Keratinocyte (primary cell): ENCODE data around the gene TRIM23. TPM values are rescaled to one million over a fixed set of nuclear protein-coding genes. Genes with fewer than 3 reads are reported as not detected.

Experiments
- DNase-seq: peaks from one replicate; pipeline ENCODE4 v3.0.0-alpha.2; 2011; ENCODE audit warnings: low read depth, missing footprints, low spot score
- FAIRE-seq: peaks from 2 replicates; lab custom pipeline; 2011; peaks lifted over from hg19 to GRCh38; lab: Jason Lieb, UNC
- H2AFZ ChIP-seq: 2 replicates; pipeline ENCODE4 v1.6.0; 2012; ENCODE audit warnings: low read length, control low read depth, inconsistent platforms; ENCODE audit not compliant: control insufficient read depth
- H3K27ac ChIP-seq: 2 replicates; pipeline ENCODE4 v1.5.1; 2011; ENCODE audit warnings: low read length; ENCODE audit not compliant: control insufficient read depth, insufficient read depth
- H3K27me3 ChIP-seq: 3 replicates; pipeline ENCODE4 v1.6.0; 2011; ENCODE audit warnings: low read length; ENCODE audit not compliant: control insufficient read depth, insufficient read depth; ENCODE audit errors: extremely low read depth
- H3K36me3 ChIP-seq, 2 experiments: 2 replicates in 1 of 2; 3 replicates in 1 of 2; pipeline ENCODE4 v1.5.1; 2011; ENCODE audit warnings: low read length in 2 of 2, mild to moderate bottlenecking in 1 of 2; ENCODE audit not compliant: control insufficient read depth in 2 of 2, insufficient read depth in 2 of 2; ENCODE audit errors: extremely low read depth in 1 of 2
- H3K4me1 ChIP-seq: 3 replicates; pipeline ENCODE4 v1.5.1; 2011; ENCODE audit warnings: low read length; ENCODE audit not compliant: control insufficient read depth, insufficient read depth; ENCODE audit errors: extremely low read depth
- H3K4me2 ChIP-seq: 3 replicates; pipeline ENCODE4 v1.6.0; 2011; ENCODE audit warnings: low read depth, low read length; ENCODE audit not compliant: control insufficient read depth, insufficient read depth; ENCODE audit errors: extremely low read depth
- H3K4me3 ChIP-seq, 3 experiments: fragments of 200-600 bp in 1 of 3; sonication (generic) in 1 of 3; 2 replicates in 2 of 3; 3 replicates in 1 of 3; pipeline ENCODE4 v1.5.1; 2011 to 2016; ENCODE audit warnings: low read length in 3 of 3, mild to moderate bottlenecking in 3 of 3, control low read depth in 2 of 3, inconsistent platforms in 1 of 3, low read depth in 1 of 3, mixed read lengths in 1 of 3, mixed run types in 1 of 3, moderate library complexity in 1 of 3; ENCODE audit not compliant: control insufficient read depth in 2 of 3, insufficient read depth in 2 of 3; ENCODE audit errors: extremely low read depth in 1 of 3
- H3K79me2 ChIP-seq: 2 replicates; pipeline ENCODE4 v1.6.0; 2012; ENCODE audit warnings: low read length; ENCODE audit not compliant: control insufficient read depth, insufficient read depth
- H3K9ac ChIP-seq: 3 replicates; pipeline ENCODE4 v1.6.0; 2011; ENCODE audit warnings: low read length; ENCODE audit not compliant: control insufficient read depth, insufficient read depth; ENCODE audit errors: extremely low read depth
- H3K9me1 ChIP-seq: 3 replicates; pipeline ENCODE4 v1.6.0; 2011; ENCODE audit warnings: low read length; ENCODE audit not compliant: control insufficient read depth, insufficient read depth; ENCODE audit errors: extremely low read depth
- H3K9me3 ChIP-seq: 2 replicates; pipeline ENCODE4 v1.5.1; 2012; ENCODE audit warnings: low read depth, low read length; ENCODE audit not compliant: control insufficient read depth
- H4K20me1 ChIP-seq: 3 replicates; pipeline ENCODE4 v1.6.0; 2011; ENCODE audit warnings: low read length; ENCODE audit not compliant: control insufficient read depth, insufficient read depth; ENCODE audit errors: extremely low read depth
- CTCF ChIP-seq, 3 experiments: IDR thresholded peaks in 1 of 3; conservative IDR thresholded peaks in 1 of 3; optimal IDR thresholded peaks in 1 of 3; 2 replicates in 2 of 3; 3 replicates in 1 of 3; pipeline versions ENCODE3 to v1.5.1; 2011; ENCODE audit warnings: low read length in 3 of 3, mild to moderate bottlenecking in 3 of 3, moderate library complexity in 2 of 3, control low read depth in 1 of 3, inconsistent platforms in 1 of 3; ENCODE audit not compliant: insufficient read depth in 2 of 3; ENCODE audit errors: extremely low read depth in 1 of 3
- EZH2 ChIP-seq: IDR thresholded peaks from one replicate; pipeline ENCODE4 v1.6.1; 2012; ENCODE audit warnings: inconsistent platforms, mild to moderate bottlenecking, low read length, moderate library complexity
- dilution Hi-C: fragments of 300-500 bp; cut with MboI; formaldehyde crosslinking; loops from one replicate; pipeline ENCODE4 v1.7.0; 2020; ENCODE audit warnings: low sequenced_read_pairs; ENCODE audit not compliant: extremely low pct_ligation_motif_present
- polyA plus RNA-seq, 5 experiments: library from polyadenylated mRNA; depleted of rRNA in 3 of 5; stranded (reverse) in 3 of 5; stranded (forward) in 1 of 5; unstranded in 1 of 5; fragments of >200 nt; gene quantifications; 1 replicate in 1 of 5; 2 replicates in 3 of 5; 3 replicates in 1 of 5; pipeline versions ENCODE4 v1.2.1 to v1.2.3, GENCODE V29; 2011 to 2012; ENCODE audit warnings: missing spikeins in 2 of 5, low read depth in 1 of 5, low replicate concordance in 1 of 5

Gene TRIM23
- polyA plus RNA-seq, 1 donor (not counting 4 experiments of a cell fraction or from before 2014, with no cell fraction given) = 7.8 TPM

- no peak overlapping the region for H2AFZ ChIP-seq
- no peak overlapping the region for H3K27ac ChIP-seq
- H3K9ac ChIP-seq = no peak overlapping the region
- TF ChIP-seq EZH2 (no peak), CTCF (optimal IDR thresholded peaks at IDR 0.05 in 1 of 3, IDR thresholded peaks at IDR 0.05 in 1 of 3, conservative IDR thresholded peaks at IDR 0.05 in 1 of 3; ENCODE audit: extremely low read depth in 1 of 3, insufficient read depth in 2 of 3, low read length in 3 of 3) (no peak)
- no peaks in the 10 kb centered on the region for H3K79me2 ChIP-seq
- H3K9me1 ChIP-seq = no peaks in the 10 kb centered on the region
- H3K27me3 ChIP-seq = no peaks in the 10 kb centered on the region
- no peaks in the 10 kb centered on the region for H3K36me3 ChIP-seq
- H3K4me2 ChIP-seq = no peak overlapping the region
- dilution Hi-C loops = no loop called here
- FAIRE-seq = no peak
- H3K4me1 ChIP-seq = no peaks in the 10 kb centered on the region
- no peak for DNase-seq
- no peaks in the 10 kb centered on the region for H3K9me3 ChIP-seq
- H3K4me3 ChIP-seq = no peak overlapping the region
- no peaks in the 10 kb centered on the region for H4K20me1 ChIP-seq
These were observed 30.6 kb upstream of the TRIM23 start for GRCh38 chr5:65654713-65655112.

- H2AFZ ChIP-seq = no peak overlapping the region
- H3K36me3 ChIP-seq = no peaks in the 10 kb centered on the region
- FAIRE-seq (no peak), DNase-seq (no peak)
- dilution Hi-C loops = no loop called here
- no peak overlapping the region for H3K4me3 ChIP-seq
- no peak overlapping the region for H3K9ac ChIP-seq
- no peaks in the 10 kb centered on the region for H3K27me3 ChIP-seq
- no peaks in the 10 kb centered on the region for H3K9me3 ChIP-seq
- no peaks in the 10 kb centered on the region for H4K20me1 ChIP-seq
- H3K4me2 ChIP-seq = no peak overlapping the region
- no peak for TF ChIP-seq CTCF (optimal IDR thresholded peaks at IDR 0.05 in 1 of 3, IDR thresholded peaks at IDR 0.05 in 1 of 3, conservative IDR thresholded peaks at IDR 0.05 in 1 of 3; ENCODE audit: extremely low read depth in 1 of 3, insufficient read depth in 2 of 3, low read length in 3 of 3)
- no peak for TF ChIP-seq EZH2
- no peaks in the 10 kb centered on the region for H3K79me2 ChIP-seq
- no peaks in the 10 kb centered on the region for H3K9me1 ChIP-seq
- H3K4me1 ChIP-seq = no peaks in the 10 kb centered on the region
- H3K27ac ChIP-seq = no peak overlapping the region
These were observed 27.0 kb upstream of the TRIM23 start for GRCh38 chr5:65651144-65651543.
